SH-SY5Y (cell line): ENCODE data around the gene NLRP3.

ENCODE experiments used
- GATA2 ChIP-seq: IDR thresholded peaks from 2 replicates; pipeline ENCODE4 v1.6.1; 2011; ENCODE audit warnings: mild to moderate bottlenecking, low read depth, low read length
- GATA3 ChIP-seq: IDR thresholded peaks from 2 replicates; pipeline ENCODE4 v1.6.1; 2011; ENCODE audit warnings: low read depth, mild to moderate bottlenecking, low read length, moderate library complexity

The NLRP3 gene

GRCh38 chr1:247415423-247416361 is at the start of gene NLRP3:
Gene NLRP3 (plus strand): TSS chr1:247416173. CDS start chr1:247418801, 2,628 bp downstream.
- TF ChIP-seq GATA2, result no peak
- no peak for TF ChIP-seq GATA3

GRCh38 chr1:247366926-247367645 is 48.9 kb upstream of the NLRP3 start:
- TF ChIP-seq GATA3, result no peak
- TF ChIP-seq GATA2, result no peak

- no peak for TF ChIP-seq GATA3
- no peak for TF ChIP-seq GATA2
These were observed 48.1 kb upstream of the NLRP3 start for GRCh38 chr1:247367786-247368422.

GRCh38 chr1:247368490-247369145 is 47.4 kb upstream of the NLRP3 start:
- TF ChIP-seq GATA2 (no peak), GATA3 (no peak)

GRCh38 chr1:247370786-247371732 is 44.9 kb upstream of the NLRP3 start:
- TF ChIP-seq GATA3 (no peak), GATA2 (no peak)

- TF ChIP-seq GATA2, result no peak
- no peak for TF ChIP-seq GATA3
These were observed 44.1 kb upstream of the NLRP3 start for GRCh38 chr1:247371801-247372259.

GRCh38 chr1:247373721-247374141 is 42.2 kb upstream of the NLRP3 start:
- TF ChIP-seq GATA2, result no peak
- TF ChIP-seq GATA3, result no peak

GRCh38 chr1:247375747-247376146 is 40.2 kb upstream of the NLRP3 start:
- TF ChIP-seq GATA3 (no peak), GATA2 (no peak)

- TF ChIP-seq GATA3, result no peak
- TF ChIP-seq GATA2, result no peak
These were observed 39.3 kb upstream of the NLRP3 start for GRCh38 chr1:247376659-247377058.

- TF ChIP-seq GATA3, result no peak
- TF ChIP-seq GATA2, result no peak
These were observed 37.5 kb upstream of the NLRP3 start for GRCh38 chr1:247378334-247379073.

- TF ChIP-seq GATA3, result no peak
- TF ChIP-seq GATA2, result no peak
These were observed 30.7 kb upstream of the NLRP3 start for GRCh38 chr1:247385283-247385682.

- TF ChIP-seq GATA2 (no peak), GATA3 (no peak)
These were observed 29.8 kb upstream of the NLRP3 start for GRCh38 chr1:247386217-247386616.

- TF ChIP-seq GATA2 (no peak), GATA3 (no peak)
These were observed 29.3 kb upstream of the NLRP3 start for GRCh38 chr1:247386687-247387086.

GRCh38 chr1:247387096-247387495 is 28.9 kb upstream of the NLRP3 start:
- no peak for TF ChIP-seq GATA2
- TF ChIP-seq GATA3, result no peak
